Brain pericyte (primary cell): ENCODE results near the gene RIN3.
"Not testable (repeated sequence)": the region's sequence is repeated elsewhere in the genome, so short reads cannot be mapped to it uniquely, and the experiment has no call there.

ENCODE experiments used
- DNase-seq: peaks from one replicate; pipeline ENCODE4 v3.0.0-alpha.2; 2012; ENCODE audit warnings: low read depth, low spot score

Gene RIN3

GRCh38 chr14:92624764-92625163 lies 111.2 kb downstream of the RIN3 start:
- no peak for DNase-seq

- no peak for DNase-seq
Measured at GRCh38 chr14:92625213-92625612, 111.6 kb downstream of the RIN3 start.

GRCh38 chr14:92626041-92626440 lies 112.5 kb downstream of the RIN3 start:
- DNase-seq, result no peak

GRCh38 chr14:92627707-92628215 lies 114.2 kb downstream of the RIN3 start:
- DNase-seq, result no peak

GRCh38 chr14:92628636-92629035 lies 115.1 kb downstream of the RIN3 start:
- DNase-seq, result no peak

GRCh38 chr14:92630367-92630766 lies 116.8 kb downstream of the RIN3 start:
- no peak for DNase-seq

- DNase-seq, result no peak
Measured at GRCh38 chr14:92631098-92631497, 117.5 kb downstream of the RIN3 start.

GRCh38 chr14:92632546-92633273 lies 119.1 kb downstream of the RIN3 start:
- no peak for DNase-seq

GRCh38 chr14:92633274-92633616 lies 119.7 kb downstream of the RIN3 start:
- DNase-seq, result no peak

GRCh38 chr14:92633724-92634123 lies 120.1 kb downstream of the RIN3 start:
- no peak for DNase-seq

GRCh38 chr14:92635031-92635430 lies 121.5 kb downstream of the RIN3 start:
- DNase-seq, result no peak

- no peak for DNase-seq
Measured at GRCh38 chr14:92635896-92636295, 122.3 kb downstream of the RIN3 start.

GRCh38 chr14:92637228-92637627 lies 123.6 kb downstream of the RIN3 start:
- no peak for DNase-seq

GRCh38 chr14:92637864-92638263 lies 124.3 kb downstream of the RIN3 start:
- DNase-seq, result no peak

GRCh38 chr14:92638266-92638665 lies 124.7 kb downstream of the RIN3 start:
- no peak for DNase-seq

- no peak for DNase-seq
Measured at GRCh38 chr14:92638904-92639303, 125.3 kb downstream of the RIN3 start.

GRCh38 chr14:92639472-92640117 lies 126.0 kb downstream of the RIN3 start:
- DNase-seq, result not testable (repeated sequence)

GRCh38 chr14:92641306-92641705 lies 127.7 kb downstream of the RIN3 start:
- DNase-seq, result no peak

- DNase-seq, result no peak
Measured at GRCh38 chr14:92644171-92644969, 130.8 kb downstream of the RIN3 start.

GRCh38 chr14:92644970-92645515 lies 131.5 kb downstream of the RIN3 start:
- DNase-seq, result no peak

- no peak for DNase-seq
Measured at GRCh38 chr14:92645841-92646478, 132.4 kb downstream of the RIN3 start.
